ENCODE measurements around the gene ANAPC4.

GRCh38 chr4:25376754-25377571 is at the start of gene ANAPC4:
- TF ChIP-seq POLR2A (IDR thresholded peaks at IDR 0.05; ENCODE audit: low read length) (peak; percentile 66), GATA1 (IDR thresholded peaks at IDR 0.05; ENCODE audit: low read depth, low read length) (no peak)
